Measurements from ENCODE around the gene CNOT6L. TPM values are rescaled to one million over a fixed set of nuclear protein-coding genes. Genes with fewer than 3 reads are reported as not detected.

Gene CNOT6L
- total RNA-seq, 4 donors from 2014 or later: 15.3 to 32.1 (median 23.4) TPM

DNA sequence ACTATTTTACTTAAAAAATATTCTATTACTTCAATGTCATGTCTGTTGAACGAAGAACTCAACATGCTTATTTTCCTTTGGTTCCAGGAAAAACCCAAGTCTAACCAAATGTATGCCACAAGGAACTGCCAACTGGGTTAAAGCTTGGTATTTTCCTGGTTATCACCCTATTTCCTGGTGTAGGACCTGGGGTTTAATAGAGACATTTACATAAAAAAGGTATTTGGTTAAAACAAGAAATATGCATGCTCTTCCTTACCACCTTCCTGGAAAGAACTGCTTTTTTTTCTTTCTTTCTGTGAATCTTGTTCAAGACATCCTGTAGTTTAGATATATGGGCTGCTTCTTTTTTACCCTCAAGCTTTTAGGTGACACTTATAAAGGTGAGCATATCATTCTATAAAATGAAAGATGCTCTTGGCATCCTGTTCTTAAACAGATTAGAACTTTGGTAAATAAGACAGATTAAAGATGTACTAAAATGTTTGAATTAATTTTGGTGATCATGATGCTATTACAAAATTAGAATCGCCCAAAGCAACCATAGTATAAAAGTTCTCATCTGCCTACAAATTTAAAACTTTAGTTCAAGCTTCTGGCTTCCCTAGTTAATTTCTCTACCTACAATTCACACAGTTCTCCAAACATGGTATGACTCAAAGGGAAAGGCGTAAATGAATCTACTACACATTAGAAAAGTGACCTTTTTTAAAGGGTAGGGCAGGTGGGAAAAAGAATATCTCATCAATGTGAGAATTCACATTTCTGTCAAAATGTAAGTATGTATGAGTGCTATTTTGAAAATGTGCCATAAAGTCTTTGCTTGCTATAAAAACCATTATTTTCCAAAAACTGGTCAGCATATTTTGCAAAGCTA lies 103.5 kb downstream of the CNOT6L start:
- no peak for DNase-seq (ENCODE audit: low spot score in 2 of 2)
- Histone ChIP-seq H3K9me3 (no peaks in the 10 kb centered on the region), H3K4me1 (no peaks in the 10 kb centered on the region), H3K36me3 (peaks cover 0 to 27% (median 2%) of the 10 kb centered on the region in 3 donors), H3K27me3 (no peaks in the 10 kb centered on the region), H3K4me3 (no peak overlapping the region), H3K27ac (no peak overlapping the region)
- WGBS, 2 donors: 92 to 98% methylated on average over 3 of the region's 3 CpGs
- TF ChIP-seq EP300 (IDR thresholded peaks at IDR 0.05) (no peak), POLR2A (IDR thresholded peaks at IDR 0.05) (no peak)
- TF ChIP-seq, protein P1, sequence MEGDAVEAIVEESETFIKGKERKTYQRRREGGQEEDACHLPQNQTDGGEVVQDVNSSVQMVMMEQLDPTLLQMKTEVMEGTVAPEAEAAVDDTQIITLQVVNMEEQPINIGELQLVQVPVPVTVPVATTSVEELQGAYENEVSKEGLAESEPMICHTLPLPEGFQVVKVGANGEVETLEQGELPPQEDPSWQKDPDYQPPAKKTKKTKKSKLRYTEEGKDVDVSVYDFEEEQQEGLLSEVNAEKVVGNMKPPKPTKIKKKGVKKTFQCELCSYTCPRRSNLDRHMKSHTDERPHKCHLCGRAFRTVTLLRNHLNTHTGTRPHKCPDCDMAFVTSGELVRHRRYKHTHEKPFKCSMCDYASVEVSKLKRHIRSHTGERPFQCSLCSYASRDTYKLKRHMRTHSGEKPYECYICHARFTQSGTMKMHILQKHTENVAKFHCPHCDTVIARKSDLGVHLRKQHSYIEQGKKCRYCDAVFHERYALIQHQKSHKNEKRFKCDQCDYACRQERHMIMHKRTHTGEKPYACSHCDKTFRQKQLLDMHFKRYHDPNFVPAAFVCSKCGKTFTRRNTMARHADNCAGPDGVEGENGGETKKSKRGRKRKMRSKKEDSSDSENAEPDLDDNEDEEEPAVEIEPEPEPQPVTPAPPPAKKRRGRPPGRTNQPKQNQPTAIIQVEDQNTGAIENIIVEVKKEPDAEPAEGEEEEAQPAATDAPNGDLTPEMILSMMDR (IDR thresholded peaks at IDR 0.05): no peak

- Histone ChIP-seq H3K9me3 (no peaks in the 10 kb centered on the region), H3K4me3 (no peak overlapping the region), H3K36me3 (peaks cover 0 to 16% (median 0%) of the 10 kb centered on the region in 3 donors), H3K4me1 (no peaks in the 10 kb centered on the region), H3K27ac (no peak overlapping the region), H3K27me3 (no peaks in the 10 kb centered on the region)
- no peak for DNase-seq (ENCODE audit: low spot score in 2 of 2)
- WGBS, 2 donors: 87 to 90% methylated on average over 2 of the region's 2 CpGs
- TF ChIP-seq, protein P1 (IDR thresholded peaks at IDR 0.05): no peak
- TF ChIP-seq EP300 (IDR thresholded peaks at IDR 0.05) (no peak), POLR2A (IDR thresholded peaks at IDR 0.05) (no peak)
Observed at GRCh38 chr4:77714514-77714913, 104.7 kb downstream of the CNOT6L start.

DNA sequence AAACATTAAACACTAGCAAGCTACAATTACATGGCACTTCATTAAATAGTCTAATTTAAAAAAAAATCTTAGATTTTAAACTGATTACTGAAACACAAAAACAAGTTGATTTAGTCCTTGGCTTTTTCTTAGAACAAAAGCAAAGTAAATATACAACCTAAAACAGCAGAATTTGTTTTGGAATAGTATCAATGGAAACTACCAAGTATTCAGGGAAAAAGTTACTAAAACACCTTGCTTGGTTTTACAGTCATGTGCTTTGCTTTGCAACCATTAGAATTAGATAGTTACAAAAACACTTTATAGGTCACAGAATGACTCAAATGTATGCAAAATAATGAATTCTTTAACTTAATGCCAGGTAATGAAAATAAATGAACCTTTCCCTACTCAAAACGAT lies 105.3 kb downstream of the CNOT6L start:
- H3K27ac ChIP-seq: no peak overlapping the region
- TF ChIP-seq POLR2A (IDR thresholded peaks at IDR 0.05) (no peak), EP300 (IDR thresholded peaks at IDR 0.05) (no peak)
- TF ChIP-seq, protein P1 (IDR thresholded peaks at IDR 0.05): no peak
- peaks cover 0 to 14% (median 0%) of the 10 kb centered on the region in 3 donors for H3K36me3 ChIP-seq
- no peaks in the 10 kb centered on the region for H3K9me3 ChIP-seq
- H3K27me3 ChIP-seq: no peaks in the 10 kb centered on the region
- H3K4me3 ChIP-seq: no peak overlapping the region
- 82 to 86% methylated on average over 1 of the region's 1 CpG for WGBS, 2 donors
- no peak for DNase-seq (ENCODE audit: low spot score in 2 of 2)
- no peaks in the 10 kb centered on the region for H3K4me1 ChIP-seq

DNA sequence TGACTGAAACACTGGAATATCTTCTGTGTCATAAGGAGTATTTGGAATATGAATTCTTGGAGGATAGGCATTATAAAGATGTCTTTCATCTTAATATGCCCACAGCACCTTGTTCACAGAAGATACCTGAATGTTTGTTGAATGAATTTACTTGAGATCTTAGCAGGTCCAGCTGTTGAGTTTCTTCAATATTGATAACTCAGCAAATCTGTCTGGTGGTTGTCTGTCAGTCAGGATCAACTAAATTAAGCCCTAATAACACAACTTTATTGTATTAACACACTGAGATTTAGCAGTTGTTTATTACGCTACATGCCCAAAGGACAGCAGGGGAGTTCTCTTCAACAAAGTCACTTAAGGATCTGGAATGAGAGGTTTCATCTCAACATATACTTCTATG lies 106.5 kb downstream of the CNOT6L start:
- Histone ChIP-seq H3K4me3 (no peak overlapping the region), H3K36me3 (peaks cover 0 to 10% (median 0%) of the 10 kb centered on the region in 3 donors), H3K9me3 (no peaks in the 10 kb centered on the region), H3K27ac (no peak overlapping the region), H3K4me1 (no peaks in the 10 kb centered on the region), H3K27me3 (no peaks in the 10 kb centered on the region)
- TF ChIP-seq EP300 (IDR thresholded peaks at IDR 0.05) (no peak), POLR2A (IDR thresholded peaks at IDR 0.05) (no peak)
- TF ChIP-seq, protein P1 (IDR thresholded peaks at IDR 0.05): no peak
- no peak for DNase-seq (ENCODE audit: low spot score in 2 of 2)
- WGBS, 2 donors: 88 to 100% methylated on average over 1 of the region's 1 CpG

- Histone ChIP-seq H3K4me1 (no peaks in the 10 kb centered on the region), H3K27me3 (no peaks in the 10 kb centered on the region), H3K4me3 (no peak overlapping the region), H3K27ac (no peak overlapping the region), H3K36me3 (peaks cover 0 to 5% (median 0%) of the 10 kb centered on the region in 3 donors), H3K9me3 (no peaks in the 10 kb centered on the region)
- no peak for DNase-seq (ENCODE audit: low spot score in 2 of 2)
- TF ChIP-seq EP300 (IDR thresholded peaks at IDR 0.05) (no peak), POLR2A (IDR thresholded peaks at IDR 0.05) (no peak)
- TF ChIP-seq, protein P1 (IDR thresholded peaks at IDR 0.05): no peak
- WGBS, 2 donors: 50 to 62% methylated on average over 1 of the region's 1 CpG
Observed at GRCh38 chr4:77711469-77711868, 107.7 kb downstream of the CNOT6L start.

All from tibial nerve (tissue), 4 donors.